NCI-H460 (cell line): ENCODE measurements around the gene SETD1A. TPM values are rescaled to one million over a fixed set of nuclear protein-coding genes. Genes with fewer than 3 reads are reported as not detected.
A peak's percentile ranks its signal among the peaks of the same experiment; 100 is the strongest.

Experiments
- DNase-seq: peaks from one replicate; pipeline ENCODE4 v3.0.0-alpha.2; 2016; ENCODE audit warnings: low read depth; ENCODE audit errors: extremely low read depth
- polyA plus RNA-seq: library from polyadenylated mRNA; depleted of rRNA; stranded (reverse); fragments of >200 nt; gene quantifications from 2 replicates; pipeline ENCODE4 v1.2.3, GENCODE V29; 2014; cell fraction: nucleus; rRNA removed
- total RNA-seq: library from RNA; depleted of rRNA; stranded (reverse); fragments of >200 nt; shearing (Covaris generic); gene quantifications from 2 replicates; pipeline ENCODE4 v1.2.3, GENCODE V29; 2014; rRNA removed

The SETD1A gene
- total RNA-seq = 5.0 and 6.8 TPM in 2 replicates
- polyA plus RNA-seq = 6.8 and 8.9 TPM in 2 replicates

GRCh38 chr16:30957456-30958174 is at the start of gene SETD1A:
SETD1A (plus strand) TSS chr16:30957754; CDS start chr16:30958732, 978 bp downstream.
- peak; percentile 90 for DNase-seq

- no peak for DNase-seq
Measured at GRCh38 chr16:30910427-30911029, 47.0 kb upstream of the SETD1A start.

- no peak for DNase-seq
Measured at GRCh38 chr16:30912794-30913412, 44.7 kb upstream of the SETD1A start.

- DNase-seq = no peak
Measured at GRCh38 chr16:30914830-30915229, 42.7 kb upstream of the SETD1A start.

GRCh38 chr16:30918614-30919013 is 38.9 kb upstream of the SETD1A start:
- no peak for DNase-seq

- DNase-seq = no peak
Measured at GRCh38 chr16:30920891-30921290, 36.7 kb upstream of the SETD1A start.

- DNase-seq = no peak
Measured at GRCh38 chr16:30921459-30921747, 36.2 kb upstream of the SETD1A start.

- DNase-seq = peak; percentile 83
Measured at GRCh38 chr16:30921748-30922419, 35.7 kb upstream of the SETD1A start.

- DNase-seq = peak; percentile 99
Measured at GRCh38 chr16:30922420-30922959, 35.1 kb upstream of the SETD1A start.

- peak; percentile 100 for DNase-seq
Measured at GRCh38 chr16:30922960-30923535, 34.5 kb upstream of the SETD1A start.

GRCh38 chr16:30923554-30924075 is 33.9 kb upstream of the SETD1A start, which contains the start of gene FBXL19:
FBXL19 (plus strand) TSS chr16:30923572; CDS start chr16:30925755, 2,183 bp downstream.
- DNase-seq = no peak

- no peak for DNase-seq
Measured at GRCh38 chr16:30924076-30924912, 33.3 kb upstream of the SETD1A start.

GRCh38 chr16:30924913-30925631 is 32.5 kb upstream of the SETD1A start:
- DNase-seq = no peak

- DNase-seq = no peak
Measured at GRCh38 chr16:30925632-30925987, 31.9 kb upstream of the SETD1A start.

- DNase-seq = no peak
Measured at GRCh38 chr16:30925995-30926811, 31.4 kb upstream of the SETD1A start.

GRCh38 chr16:30926937-30927788 is 30.4 kb upstream of the SETD1A start:
- DNase-seq = no peak

GRCh38 chr16:30927789-30928378 is 29.7 kb upstream of the SETD1A start:
- DNase-seq = peak; percentile 49
